Heart right ventricle (tissue), 16 donors: Measurements from ENCODE around the gene RAD23A. TPM values are rescaled to one million over a fixed set of nuclear protein-coding genes. Genes with fewer than 3 reads are reported as not detected.

Experiments
- ATAC-seq, 8 donors: fragments of 200-7000 bp; cut with Tn5 transposase; one replicate each; pipeline ENCODE4 v1.9.1; 2020; ENCODE audit warnings: mild to moderate bottlenecking in 8 of 8, moderate library complexity in 8 of 8, moderate number of reproducible peaks in 1 of 8
- DNase-seq, 2 donors: peaks; one replicate each; pipeline ENCODE4 v3.0.0-alpha.2; 2020
- H3K27ac ChIP-seq, 10 donors: fragments of 200-600 bp; sonication (generic) in 2 of 10; one replicate each; pipeline versions ENCODE4 v1.5.0 to v1.8.0; 2020 to 2022; ENCODE audit warnings: mild to moderate bottlenecking in 3 of 10
- H3K27me3 ChIP-seq, 7 donors: fragments of 200-600 bp; one replicate each; pipeline ENCODE4 v1.8.0; 2021 to 2022; ENCODE audit warnings: mild to moderate bottlenecking in 2 of 7
- H3K36me3 ChIP-seq, 9 donors: fragments of 200-600 bp; sonication (generic) in 1 of 9; one replicate each; pipeline versions ENCODE4 v1.5.0 to v1.8.0; 2020 to 2022; ENCODE audit warnings: mild to moderate bottlenecking in 2 of 9
- H3K4me1 ChIP-seq, 9 donors: fragments of 200-600 bp; sonication (generic) in 1 of 9; one replicate each; pipeline versions ENCODE4 v1.5.0 to v1.8.0; 2020 to 2022; ENCODE audit warnings: mild to moderate bottlenecking in 4 of 9
- H3K4me3 ChIP-seq, 10 donors: fragments of 200-600 bp; sonication (generic) in 2 of 10; one replicate each; pipeline versions ENCODE4 v1.5.0 to v1.8.0; 2020 to 2022; ENCODE audit warnings: mild to moderate bottlenecking in 7 of 10, moderate library complexity in 2 of 10
- H3K9me3 ChIP-seq, 11 donors: fragments of 200-600 bp in 10 of 11; sonication (generic) in 2 of 11; one replicate each; pipeline versions ENCODE4 v1.5.0 to v1.8.0; 2013 to 2022; ENCODE audit warnings: mild to moderate bottlenecking in 2 of 11, control low read depth in 1 of 11, moderate library complexity in 1 of 11
- CTCF ChIP-seq, 9 donors: fragments of 200-600 bp; sonication (generic) in 2 of 9; IDR thresholded peaks; one replicate each; pipeline versions ENCODE4 v1.5.0 to v1.8.0; 2021 to 2022; ENCODE audit warnings: antibody characterized with exemption in 9 of 9, mild to moderate bottlenecking in 5 of 9, moderate library complexity in 1 of 9
- WGBS, 2 donors: extraction: QIAGEN DNeasy Blood & Tissue Kit; methylation state at CpG; one replicate each; pipeline ENCODE4 v1.1.7; 2013; ENCODE audit warnings: inconsistent platforms in 1 of 2; 5-methylcytosine and 5-hydroxymethylcytosine counted together
- intact Hi-C, 10 donors: fragments of 100-400 bp; cut with DNase I; formaldehyde crosslinking; loops; one replicate each; pipeline versions ENCODE4 v1.11.1 to v1.14.2; 2022
- polyA plus RNA-seq, 2 donors: library from polyadenylated mRNA; stranded (reverse); fragments of 200-250 nt; gene quantifications; one replicate each; pipeline ENCODE4 v1.2.3, GENCODE V29; 2013
- total RNA-seq, 10 donors: library from RNA; stranded (reverse); fragmentation: NEBNext Ultra II Directional in 3 of 10; extraction: Animal tissue kit (Norgen Biotek cat#: 25700) in 3 of 10; gene quantifications; one replicate each; pipeline versions ENCODE4 v1.2.1 to v1.2.4, GENCODE V29; 2021 to 2023
- donor health status: Arrhythmogenic right ventricular cardiomyopathy.
- donor health status: ischemic (EF 13 %, LVEDD 7.1; RV severe dilation, severe dysfunction).
- donor health status: healthy with polysubstance abuse.
- donor health status: DM: no; HTN: yes; CAD: no.
- donor health status: DM: no; HTN: no; CAD: no.
- donor health status: ischemic (EF 25% LVEDD 6.9; RV normal size, moderate dysfunction).
- donor health status: ischemic (EF 25% LVEDD 5.7; RV mildly dilated, moderate dysfunction).
- donor health status: healthy.
- donor health status: DM: yes; HTN: yes; CAD: no.
- donor health status: Ischemic cardiomyopathy.
- donor health status: ischemic (EF 35%, LVEDD 5.7; RV mildly dilated, moderate dysfunction).
- donor health status: nonischemic (EF 11% LVEDD 7.7; RV severe dilation, severe dysfunction).
- donor health status: DM: yes; HTN: yes; CAD: no.
- donor health status: PGD.
- donor health status: ischemic (EF 29% LVEDD 5.4; RV normal size, mild dysfunction).
- donor health status: nonischemic (EF 23%, LVEDD 6.1; RV moderate dilation, normal function).

Gene RAD23A
- total and polyA plus RNA-seq, 12 donors = 138 to 289 (median 150) TPM

- ATAC-seq = no peak
- H3K4me1 ChIP-seq = peaks cover 18 to 52% (median 44%) of the 10 kb centered on the region in 9 donors
- peak overlapping the region in 8 of 10 donors; percentile 86 to 95 (median 92) for H3K27ac ChIP-seq
- TF ChIP-seq CTCF (IDR thresholded peaks at IDR 0.05) = no peak
- intact Hi-C loops = loop anchor here in 6 of 10 donors (2.0 to 10.0 kb wide), 5 partner anchors 19 to 79 kb away; no protein-coding TSS in a partner anchor
- no peak for DNase-seq
- peaks cover 0 to 17% (median 7%) of the 10 kb centered on the region in 9 donors for H3K36me3 ChIP-seq
- H3K27me3 ChIP-seq = peaks cover 0 to 11% (median 0%) of the 10 kb centered on the region in 7 donors
- H3K4me3 ChIP-seq = peak overlapping the region in 7 of 10 donors; percentile 82 to 95 (median 90)
- no peaks in the 10 kb centered on the region for H3K9me3 ChIP-seq
- WGBS, 2 donors = 84 to 86% methylated on average over 32 of the region's 32 CpGs
Observed at GRCh38 chr19:12997967-12998940, 52.6 kb downstream of the RAD23A start.

- peaks cover 0 to 17% (median 7%) of the 10 kb centered on the region in 9 donors for H3K36me3 ChIP-seq
- TF ChIP-seq CTCF (IDR thresholded peaks at IDR 0.05) = no peak
- peak overlapping the region in 9 of 10 donors; percentile 86 to 96 (median 93) for H3K27ac ChIP-seq
- H3K9me3 ChIP-seq = no peaks in the 10 kb centered on the region
- peak overlapping the region in 3 of 10 donors; percentile 43 to 47 (median 45) for H3K4me3 ChIP-seq
- WGBS, 2 donors = 86 to 87% methylated on average over 19 of the region's 19 CpGs
- no peak for DNase-seq
- intact Hi-C loops = no loop called here
- H3K4me1 ChIP-seq = peaks cover 18 to 78% (median 48%) of the 10 kb centered on the region in 9 donors
- peaks cover 0 to 8% (median 0%) of the 10 kb centered on the region in 7 donors for H3K27me3 ChIP-seq
- no peak for ATAC-seq
Observed at GRCh38 chr19:13001166-13001501, 55.5 kb downstream of the RAD23A start.

GRCh38 chr19:13001502-13002165, 56.0 kb downstream of the RAD23A start:
- TF ChIP-seq CTCF (IDR thresholded peaks at IDR 0.05) = no peak
- Histone ChIP-seq H3K27ac (peak overlapping the region; percentile 83 to 96 (median 92)), H3K4me1 (peaks cover 19 to 79% (median 50%) of the 10 kb centered on the region in 9 donors), H3K4me3 (peak overlapping the region in 9 of 10 donors; percentile 7 to 47 (median 40)), H3K36me3 (peaks cover 0 to 17% (median 7%) of the 10 kb centered on the region in 9 donors), H3K9me3 (no peaks in the 10 kb centered on the region), H3K27me3 (peaks cover 0 to 3% (median 0%) of the 10 kb centered on the region in 7 donors)
- WGBS, 2 donors = 64 to 67% methylated on average over 41 of the region's 41 CpGs
- ATAC-seq = peak; percentile 10 to 46 (median 25)
- intact Hi-C loops = loop anchor here in 1 of 10 donors (2.0 kb wide), 1 partner anchor 21 kb away; no protein-coding TSS in a partner anchor
- DNase-seq = peak in 1 of 2 donors; percentile 50
